NB4 (cell line): ENCODE data around the gene BPTF.

Experiments
- CTCF ChIP-seq: IDR thresholded peaks from one replicate; pipeline ENCODE4 v1.5.1; 2012; ENCODE audit warnings: low read depth, low read length
- MAX ChIP-seq: IDR thresholded peaks from 2 replicates; pipeline ENCODE4 v1.6.1; 2011; ENCODE audit warnings: low read depth, low read length
- POLR2A ChIP-seq: IDR thresholded peaks from 2 replicates; pipeline ENCODE4 v1.6.1; 2011; ENCODE audit warnings: mild to moderate bottlenecking; ENCODE audit not compliant: insufficient read length; ENCODE audit errors: extremely low read depth

- TF ChIP-seq MAX (no peak), CTCF (no peak), POLR2A (no peak)
Observed at GRCh38 chr17:68016838-68017237, 191.5 kb downstream of the BPTF start.
